GM23338 (cell line): ENCODE results near the gene NFAT5. TPM values are rescaled to one million over a fixed set of nuclear protein-coding genes. Genes with fewer than 3 reads are reported as not detected.

Experiments used
- ATAC-seq: fragments of 200-7000 bp; cut with Tn5 transposase; 3 replicates; pipeline ENCODE4 v1.9.1; 2020
- DNase-seq: peaks from one replicate; pipeline ENCODE4 v3.0.0-alpha.2; 2015; ENCODE audit warnings: low spot score
- H2AFZ ChIP-seq: fragments of 200-600 bp; sonication (generic); 2 replicates; pipeline ENCODE4 v1.8.0; 2016; ENCODE audit warnings: antibody characterized with exemption, mild to moderate bottlenecking, moderate library complexity
- H3F3A ChIP-seq: fragments of 200-600 bp; sonication (generic); replicated peaks from 2 replicates; pipeline ENCODE4 v1.8.0; 2017; ENCODE audit warnings: antibody characterized with exemption, mixed run types, low read depth
- H3K27ac ChIP-seq: fragments of 200-600 bp; sonication (generic); 2 replicates; pipeline ENCODE4 v1.6.1; 2016; ENCODE audit warnings: low read depth
- H3K27me3 ChIP-seq: fragments of 200-600 bp; sonication (generic); 2 replicates; pipeline ENCODE4 v1.8.0; 2016; ENCODE audit warnings: mild to moderate bottlenecking, mixed run types, moderate library complexity; ENCODE audit not compliant: insufficient read depth
- H3K36me3 ChIP-seq: fragments of 200-600 bp; sonication (generic); 2 replicates; pipeline ENCODE4 v1.8.0; 2016; ENCODE audit warnings: mild to moderate bottlenecking; ENCODE audit not compliant: insufficient read depth
- H3K4me1 ChIP-seq: fragments of 200-600 bp; sonication (generic); 2 replicates; pipeline ENCODE4 v1.8.0; 2016; ENCODE audit warnings: mild to moderate bottlenecking, moderate library complexity; ENCODE audit not compliant: insufficient read depth
- H3K4me2 ChIP-seq: fragments of 200-600 bp; sonication (generic); 2 replicates; pipeline ENCODE4 v1.7.1; 2017; ENCODE audit warnings: mixed run types
- H3K4me3 ChIP-seq: fragments of 200-600 bp; sonication (generic); 2 replicates; pipeline ENCODE4 v1.6.1; 2016; ENCODE audit warnings: mixed run types
- H3K79me2 ChIP-seq: fragments of 200-600 bp; sonication (generic); replicated peaks from 2 replicates; pipeline ENCODE4 v1.8.0; 2017; ENCODE audit warnings: mild to moderate bottlenecking; ENCODE audit not compliant: insufficient read depth
- H3K9me2 ChIP-seq: fragments of 200-600 bp; sonication (generic); 2 replicates; pipeline ENCODE4 v1.8.0; 2017; ENCODE audit not compliant: insufficient read depth
- H4K20me1 ChIP-seq: fragments of 200-600 bp; sonication (generic); replicated peaks from 2 replicates; pipeline ENCODE4 v1.8.0; 2017; ENCODE audit warnings: mild to moderate bottlenecking; ENCODE audit not compliant: insufficient read depth
- H3K27ac Mint-ChIP-seq: 2 replicates; pipeline ENCODE4 v1.8.0; 2020; ENCODE audit warnings: inconsistent platforms, mild to moderate bottlenecking, moderate library complexity, mixed read lengths
- H3K27me3 Mint-ChIP-seq: 3 replicates; pipeline ENCODE4 v1.8.0; 2022; ENCODE audit warnings: low read depth, mild to moderate bottlenecking, moderate library complexity, mixed read lengths, inconsistent platforms; ENCODE audit not compliant: insufficient read depth, poor library complexity
- H3K36me3 Mint-ChIP-seq: 3 replicates; pipeline ENCODE4 v1.8.0; 2021; ENCODE audit warnings: low read depth, mild to moderate bottlenecking, inconsistent platforms, moderate library complexity, mixed read lengths
- H3K4me1 Mint-ChIP-seq: 3 replicates; pipeline ENCODE4 v1.8.0; 2020; ENCODE audit warnings: mild to moderate bottlenecking, inconsistent platforms, mixed read lengths
- H3K4me3 Mint-ChIP-seq: 3 replicates; pipeline ENCODE4 v1.8.0; 2021; ENCODE audit warnings: moderate library complexity, mild to moderate bottlenecking, inconsistent platforms, mixed read lengths
- H3K9me3 Mint-ChIP-seq: 3 replicates; pipeline ENCODE4 v1.8.0; 2020; ENCODE audit warnings: moderate library complexity, mild to moderate bottlenecking, inconsistent platforms, mixed read lengths
- CREB1 ChIP-seq: fragments of 250-450 bp; sonication (Bioruptor Pico); IDR thresholded peaks from 2 replicates; pipeline ENCODE4 v1.5.0; 2020; ENCODE audit warnings: low read depth, mild to moderate bottlenecking, moderate library complexity
- EZH2 ChIP-seq: fragments of 200-600 bp; sonication (generic); IDR thresholded peaks from one replicate; pipeline ENCODE4 v1.8.0; 2017; ENCODE audit warnings: antibody characterized with exemption, mild to moderate bottlenecking, low read depth; ENCODE audit not compliant: unreplicated experiment
- JUNB ChIP-seq: IDR thresholded peaks from one replicate; pipeline ENCODE4 v1.6.1; 2016; ENCODE audit warnings: antibody characterized with exemption; ENCODE audit not compliant: unreplicated experiment
- NANOG ChIP-seq: IDR thresholded peaks from 2 replicates; pipeline ENCODE4 v1.6.1; 2016; ENCODE audit warnings: antibody characterized with exemption, borderline replicate concordance
- POLR2AphosphoS5 ChIP-seq: IDR thresholded peaks from 2 replicates; pipeline ENCODE4 v1.6.1; 2016; ENCODE audit warnings: antibody characterized with exemption, low read depth
- STAT1 ChIP-seq: IDR thresholded peaks from one replicate; pipeline ENCODE4 v1.6.1; 2016; ENCODE audit warnings: antibody characterized with exemption; ENCODE audit not compliant: unreplicated experiment
- ZNF114 ChIP-seq: fragments of 250-450 bp; sonication (Bioruptor Pico); IDR thresholded peaks from 2 replicates; pipeline ENCODE4 v1.5.0; 2020; ENCODE audit warnings: mild to moderate bottlenecking, moderate library complexity
- ZNF331 ChIP-seq: fragments of 250-450 bp; sonication (Bioruptor Pico); IDR thresholded peaks from 2 replicates; pipeline ENCODE4 v1.5.0; 2020; ENCODE audit warnings: low read depth, mild to moderate bottlenecking, moderate library complexity
- polyA plus RNA-seq: library from polyadenylated mRNA; unstranded; fragments of >200 nt; fragmentation: Nextera tagmentation; extraction: Ambion mirVana; gene quantifications from 2 replicates; pipeline ENCODE4 v1.2.1, GENCODE V29; 2016
- total RNA-seq: library from RNA; depleted of rRNA; stranded (reverse); fragments of >200 nt; shearing (Covaris generic); gene quantifications from 2 replicates; pipeline ENCODE4 v1.2.3, GENCODE V29; 2014
- TF ChIP-seq, protein P1 (sequence below): fragments of 250-450 bp; sonication (Bioruptor Pico); IDR thresholded peaks from 2 replicates; pipeline ENCODE4 v1.5.0; 2020; ENCODE audit warnings: mild to moderate bottlenecking, moderate library complexity
- TF ChIP-seq, protein P2 (sequence below), 2 experiments: fragments of 200-600 bp in 1 of 2; sonication (generic) in 1 of 2; conservative IDR thresholded peaks; 2 replicates each; pipeline versions ENCODE4 v1.5.1 to v1.6.1; 2016 to 2017; ENCODE audit warnings: antibody characterized with exemption in 2 of 2, low read depth in 2 of 2, mild to moderate bottlenecking in 2 of 2, moderate library complexity in 1 of 2
- TF ChIP-seq, protein P3 (sequence below): IDR thresholded peaks from one replicate; pipeline ENCODE4 v1.6.1; 2018; ENCODE audit warnings: antibody characterized with exemption; ENCODE audit not compliant: unreplicated experiment

The NFAT5 gene
- total and polyA plus RNA-seq, 2 experiments from 2014 or later, result 10.6 to 27.0 TPM

DNA sequence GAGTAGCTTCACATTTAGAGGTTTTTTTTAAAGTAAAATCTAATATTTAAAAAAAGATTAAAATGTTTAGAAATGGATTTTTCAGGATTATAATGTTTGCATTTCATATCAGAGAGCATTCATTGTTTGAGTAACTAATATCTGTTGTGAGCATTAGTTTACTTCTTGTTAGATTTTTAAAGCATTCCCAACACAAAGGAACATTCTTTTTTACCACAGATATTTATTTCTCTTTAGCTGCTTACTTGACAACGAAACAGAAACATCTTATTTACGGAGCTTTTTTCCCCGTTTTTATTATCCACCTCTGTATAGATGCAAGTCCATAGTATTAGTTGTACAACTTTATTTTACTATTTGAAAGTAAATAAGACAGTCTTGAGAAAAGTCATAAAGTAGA lies 53.0 kb downstream of the NFAT5 start (continued):
- TF ChIP-seq, protein P1, sequence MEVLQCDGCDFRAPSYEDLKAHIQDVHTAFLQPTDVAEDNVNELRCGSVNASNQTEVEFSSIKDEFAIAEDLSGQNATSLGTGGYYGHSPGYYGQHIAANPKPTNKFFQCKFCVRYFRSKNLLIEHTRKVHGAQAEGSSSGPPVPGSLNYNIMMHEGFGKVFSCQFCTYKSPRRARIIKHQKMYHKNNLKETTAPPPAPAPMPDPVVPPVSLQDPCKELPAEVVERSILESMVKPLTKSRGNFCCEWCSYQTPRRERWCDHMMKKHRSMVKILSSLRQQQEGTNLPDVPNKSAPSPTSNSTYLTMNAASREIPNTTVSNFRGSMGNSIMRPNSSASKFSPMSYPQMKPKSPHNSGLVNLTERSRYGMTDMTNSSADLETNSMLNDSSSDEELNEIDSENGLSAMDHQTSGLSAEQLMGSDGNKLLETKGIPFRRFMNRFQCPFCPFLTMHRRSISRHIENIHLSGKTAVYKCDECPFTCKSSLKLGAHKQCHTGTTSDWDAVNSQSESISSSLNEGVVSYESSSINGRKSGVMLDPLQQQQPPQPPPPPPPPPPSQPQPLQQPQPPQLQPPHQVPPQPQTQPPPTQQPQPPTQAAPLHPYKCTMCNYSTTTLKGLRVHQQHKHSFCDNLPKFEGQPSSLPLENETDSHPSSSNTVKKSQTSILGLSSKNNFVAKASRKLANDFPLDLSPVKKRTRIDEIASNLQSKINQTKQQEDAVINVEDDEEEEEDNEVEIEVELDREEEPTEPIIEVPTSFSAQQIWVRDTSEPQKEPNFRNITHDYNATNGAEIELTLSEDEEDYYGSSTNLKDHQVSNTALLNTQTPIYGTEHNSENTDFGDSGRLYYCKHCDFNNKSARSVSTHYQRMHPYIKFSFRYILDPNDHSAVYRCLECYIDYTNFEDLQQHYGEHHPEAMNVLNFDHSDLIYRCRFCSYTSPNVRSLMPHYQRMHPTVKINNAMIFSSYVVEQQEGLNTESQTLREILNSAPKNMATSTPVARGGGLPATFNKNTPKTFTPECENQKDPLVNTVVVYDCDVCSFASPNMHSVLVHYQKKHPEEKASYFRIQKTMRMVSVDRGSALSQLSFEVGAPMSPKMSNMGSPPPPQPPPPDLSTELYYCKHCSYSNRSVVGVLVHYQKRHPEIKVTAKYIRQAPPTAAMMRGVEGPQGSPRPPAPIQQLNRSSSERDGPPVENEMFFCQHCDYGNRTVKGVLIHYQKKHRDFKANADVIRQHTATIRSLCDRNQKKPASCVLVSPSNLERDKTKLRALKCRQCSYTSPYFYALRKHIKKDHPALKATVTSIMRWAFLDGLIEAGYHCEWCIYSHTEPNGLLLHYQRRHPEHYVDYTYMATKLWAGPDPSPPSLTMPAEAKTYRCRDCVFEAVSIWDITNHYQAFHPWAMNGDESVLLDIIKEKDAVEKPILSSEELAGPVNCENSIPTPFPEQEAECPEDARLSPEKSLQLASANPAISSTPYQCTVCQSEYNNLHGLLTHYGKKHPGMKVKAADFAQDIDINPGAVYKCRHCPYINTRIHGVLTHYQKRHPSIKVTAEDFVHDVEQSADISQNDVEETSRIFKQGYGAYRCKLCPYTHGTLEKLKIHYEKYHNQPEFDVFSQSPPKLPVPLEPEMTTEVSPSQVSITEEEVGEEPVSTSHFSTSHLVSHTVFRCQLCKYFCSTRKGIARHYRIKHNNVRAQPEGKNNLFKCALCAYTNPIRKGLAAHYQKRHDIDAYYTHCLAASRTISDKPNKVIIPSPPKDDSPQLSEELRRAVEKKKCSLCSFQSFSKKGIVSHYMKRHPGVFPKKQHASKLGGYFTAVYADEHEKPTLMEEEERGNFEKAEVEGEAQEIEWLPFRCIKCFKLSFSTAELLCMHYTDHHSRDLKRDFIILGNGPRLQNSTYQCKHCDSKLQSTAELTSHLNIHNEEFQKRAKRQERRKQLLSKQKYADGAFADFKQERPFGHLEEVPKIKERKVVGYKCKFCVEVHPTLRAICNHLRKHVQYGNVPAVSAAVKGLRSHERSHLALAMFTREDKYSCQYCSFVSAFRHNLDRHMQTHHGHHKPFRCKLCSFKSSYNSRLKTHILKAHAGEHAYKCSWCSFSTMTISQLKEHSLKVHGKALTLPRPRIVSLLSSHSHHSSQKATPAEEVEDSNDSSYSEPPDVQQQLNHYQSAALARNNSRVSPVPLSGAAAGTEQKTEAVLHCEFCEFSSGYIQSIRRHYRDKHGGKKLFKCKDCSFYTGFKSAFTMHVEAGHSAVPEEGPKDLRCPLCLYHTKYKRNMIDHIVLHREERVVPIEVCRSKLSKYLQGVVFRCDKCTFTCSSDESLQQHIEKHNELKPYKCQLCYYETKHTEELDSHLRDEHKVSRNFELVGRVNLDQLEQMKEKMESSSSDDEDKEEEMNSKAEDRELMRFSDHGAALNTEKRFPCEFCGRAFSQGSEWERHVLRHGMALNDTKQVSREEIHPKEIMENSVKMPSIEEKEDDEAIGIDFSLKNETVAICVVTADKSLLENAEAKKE (CRISPR knock-in tag), result no peak
- TF ChIP-seq NANOG (no peak), EZH2 (no peak), ZNF331 (no peak), CREB1 (CRISPR knock-in tag) (no peak), POLR2AphosphoS5 (no peak)
- TF ChIP-seq, protein P2, sequence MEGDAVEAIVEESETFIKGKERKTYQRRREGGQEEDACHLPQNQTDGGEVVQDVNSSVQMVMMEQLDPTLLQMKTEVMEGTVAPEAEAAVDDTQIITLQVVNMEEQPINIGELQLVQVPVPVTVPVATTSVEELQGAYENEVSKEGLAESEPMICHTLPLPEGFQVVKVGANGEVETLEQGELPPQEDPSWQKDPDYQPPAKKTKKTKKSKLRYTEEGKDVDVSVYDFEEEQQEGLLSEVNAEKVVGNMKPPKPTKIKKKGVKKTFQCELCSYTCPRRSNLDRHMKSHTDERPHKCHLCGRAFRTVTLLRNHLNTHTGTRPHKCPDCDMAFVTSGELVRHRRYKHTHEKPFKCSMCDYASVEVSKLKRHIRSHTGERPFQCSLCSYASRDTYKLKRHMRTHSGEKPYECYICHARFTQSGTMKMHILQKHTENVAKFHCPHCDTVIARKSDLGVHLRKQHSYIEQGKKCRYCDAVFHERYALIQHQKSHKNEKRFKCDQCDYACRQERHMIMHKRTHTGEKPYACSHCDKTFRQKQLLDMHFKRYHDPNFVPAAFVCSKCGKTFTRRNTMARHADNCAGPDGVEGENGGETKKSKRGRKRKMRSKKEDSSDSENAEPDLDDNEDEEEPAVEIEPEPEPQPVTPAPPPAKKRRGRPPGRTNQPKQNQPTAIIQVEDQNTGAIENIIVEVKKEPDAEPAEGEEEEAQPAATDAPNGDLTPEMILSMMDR (conservative IDR thresholded peaks at IDR 0.05; ENCODE audit: low read depth in 2 of 2), result no peak

DNA sequence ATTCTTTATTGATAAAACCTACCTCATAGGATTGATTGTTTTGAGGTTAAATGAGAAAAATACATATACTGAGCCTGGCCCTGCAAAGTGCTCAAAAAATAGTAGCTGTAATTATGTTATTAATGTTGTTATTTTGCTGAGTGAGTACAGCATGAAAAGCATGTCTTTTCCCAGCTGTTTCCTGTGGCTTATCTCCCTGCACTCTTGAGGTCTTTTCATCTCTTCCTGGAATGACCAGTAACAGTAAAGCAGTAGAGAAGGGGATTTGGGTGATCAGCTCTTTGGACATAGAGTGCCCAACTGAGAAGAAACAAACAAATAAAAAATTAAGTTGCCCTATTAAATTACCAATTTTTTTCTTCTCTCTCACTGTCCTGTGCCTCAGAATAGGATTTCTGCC lies 53.7 kb downstream of the NFAT5 start:
- Histone ChIP-seq H3K27me3 (no peaks in the 10 kb centered on the region), H4K20me1 (peaks cover 8% of the 10 kb centered on the region), H3K4me1 (no peaks in the 10 kb centered on the region), H3K79me2 (peaks cover 40% of the 10 kb centered on the region), H3F3A (no peaks in the 10 kb centered on the region), H2AFZ (no peak overlapping the region), H3K4me3 (no peak overlapping the region), H3K4me2 (no peak overlapping the region), H3K9me2 (no peaks in the 10 kb centered on the region), H3K36me3 (peaks cover 4% of the 10 kb centered on the region; the same call in 1 of the 2 replicates), H3K27ac (no peak overlapping the region)
- H3K9me3 Mint-ChIP-seq, result no peaks in the 10 kb centered on the region
- ATAC-seq (no peak), DNase-seq (no peak)
- no peak overlapping the region for H3K27ac Mint-ChIP-seq
- H3K36me3 Mint-ChIP-seq, result no peaks in the 10 kb centered on the region; the same call in 2 of the 3 replicates
- H3K4me1 Mint-ChIP-seq, result peaks cover 13% of the 10 kb centered on the region
- no peak overlapping the region for H3K4me3 Mint-ChIP-seq
- peaks cover 5% of the 10 kb centered on the region for H3K27me3 Mint-ChIP-seq
- TF ChIP-seq ZNF114 (CRISPR knock-in tag) (no peak), EZH2 (no peak), NANOG (no peak), STAT1 (no peak), POLR2AphosphoS5 (no peak), JUNB (no peak), ZNF331 (no peak), CREB1 (CRISPR knock-in tag) (no peak)
- TF ChIP-seq, protein P3, sequence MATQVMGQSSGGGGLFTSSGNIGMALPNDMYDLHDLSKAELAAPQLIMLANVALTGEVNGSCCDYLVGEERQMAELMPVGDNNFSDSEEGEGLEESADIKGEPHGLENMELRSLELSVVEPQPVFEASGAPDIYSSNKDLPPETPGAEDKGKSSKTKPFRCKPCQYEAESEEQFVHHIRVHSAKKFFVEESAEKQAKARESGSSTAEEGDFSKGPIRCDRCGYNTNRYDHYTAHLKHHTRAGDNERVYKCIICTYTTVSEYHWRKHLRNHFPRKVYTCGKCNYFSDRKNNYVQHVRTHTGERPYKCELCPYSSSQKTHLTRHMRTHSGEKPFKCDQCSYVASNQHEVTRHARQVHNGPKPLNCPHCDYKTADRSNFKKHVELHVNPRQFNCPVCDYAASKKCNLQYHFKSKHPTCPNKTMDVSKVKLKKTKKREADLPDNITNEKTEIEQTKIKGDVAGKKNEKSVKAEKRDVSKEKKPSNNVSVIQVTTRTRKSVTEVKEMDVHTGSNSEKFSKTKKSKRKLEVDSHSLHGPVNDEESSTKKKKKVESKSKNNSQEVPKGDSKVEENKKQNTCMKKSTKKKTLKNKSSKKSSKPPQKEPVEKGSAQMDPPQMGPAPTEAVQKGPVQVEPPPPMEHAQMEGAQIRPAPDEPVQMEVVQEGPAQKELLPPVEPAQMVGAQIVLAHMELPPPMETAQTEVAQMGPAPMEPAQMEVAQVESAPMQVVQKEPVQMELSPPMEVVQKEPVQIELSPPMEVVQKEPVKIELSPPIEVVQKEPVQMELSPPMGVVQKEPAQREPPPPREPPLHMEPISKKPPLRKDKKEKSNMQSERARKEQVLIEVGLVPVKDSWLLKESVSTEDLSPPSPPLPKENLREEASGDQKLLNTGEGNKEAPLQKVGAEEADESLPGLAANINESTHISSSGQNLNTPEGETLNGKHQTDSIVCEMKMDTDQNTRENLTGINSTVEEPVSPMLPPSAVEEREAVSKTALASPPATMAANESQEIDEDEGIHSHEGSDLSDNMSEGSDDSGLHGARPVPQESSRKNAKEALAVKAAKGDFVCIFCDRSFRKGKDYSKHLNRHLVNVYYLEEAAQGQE, result no peak
